IMR-90 (cell line): ENCODE data around the gene PAMR1. TPM values are rescaled to one million over a fixed set of nuclear protein-coding genes. Genes with fewer than 3 reads are reported as not detected.

ENCODE experiments used
- ATAC-seq: fragments of 200-7000 bp; cut with Tn5 transposase; 2 replicates; pipeline ENCODE4 v1.9.1; 2020; ENCODE audit warnings: low read depth, mild to moderate bottlenecking, moderate library complexity
- BruUV-seq: library from RNA; stranded (reverse); fragments of 400-500 nt; replicated peaks from 2 replicates; lab custom pipeline; 2021; lab: Mats Ljungman, UMichigan
- CTCF ChIA-PET: fragments of 300-600 bp; formaldehyde crosslinking; extraction: SDS; loops from one replicate; lab custom pipeline; 2021; ENCODE audit warnings: antibody characterized with exemption; lab: Yijun Ruan, JAX
- POLR2A ChIA-PET: fragments of 300-600 bp; sonication (Branson Sonifier 250); formaldehyde crosslinking; loops from one replicate; lab custom pipeline; 2022; ENCODE audit warnings: antibody characterized with exemption; ENCODE audit not compliant: unreplicated experiment; lab: Charles Lee
- DNase-seq: peaks from one replicate; pipeline ENCODE4 v3.0.0; 2013
- H2AFZ ChIP-seq: replicated peaks from 2 replicates; pipeline ENCODE3; 2013; ENCODE audit warnings: low read length, mild to moderate bottlenecking; ENCODE audit not compliant: poor library complexity
- H2AK5ac ChIP-seq: 2 replicates; pipeline ENCODE4 v1.6.1; 2013; ENCODE audit warnings: low read depth, low read length, inconsistent platforms
- H2AK9ac ChIP-seq: replicated peaks from 2 replicates; pipeline ENCODE3; 2013; ENCODE audit warnings: mild to moderate bottlenecking, low read depth, low read length, moderate library complexity; ENCODE audit not compliant: poor library complexity
- H2BK120ac ChIP-seq: 2 replicates; pipeline ENCODE4 v1.6.1; 2013; ENCODE audit warnings: low read depth, low read length, inconsistent platforms
- H2BK15ac ChIP-seq: 3 replicates; pipeline ENCODE4 v1.6.1; 2013; ENCODE audit warnings: low read depth, low read length, inconsistent platforms
- H2BK20ac ChIP-seq: 2 replicates; pipeline ENCODE4 v1.6.1; 2013; ENCODE audit warnings: low read depth, mild to moderate bottlenecking, inconsistent platforms, low read length, moderate library complexity
- H2BK5ac ChIP-seq: 2 replicates; pipeline ENCODE4 v1.6.1; 2013; ENCODE audit warnings: mild to moderate bottlenecking, low read depth, low read length, inconsistent platforms; ENCODE audit not compliant: poor library complexity, severe bottlenecking
- H3K14ac ChIP-seq: replicated peaks from 2 replicates; pipeline ENCODE4 v1.6.1; 2013; ENCODE audit warnings: low read depth, low read length, inconsistent platforms
- H3K18ac ChIP-seq: 2 replicates; pipeline ENCODE4 v1.6.1; 2013; ENCODE audit warnings: low read depth, low read length, control low read depth
- H3K23ac ChIP-seq: 2 replicates; pipeline ENCODE4 v1.6.1; 2013; ENCODE audit warnings: low read depth, low read length, inconsistent platforms
- H3K27ac ChIP-seq: 2 replicates; pipeline ENCODE4 v1.5.1; 2013; ENCODE audit warnings: mild to moderate bottlenecking, control low read depth, low read length; ENCODE audit not compliant: insufficient read depth
- H3K27me3 ChIP-seq: 2 replicates; pipeline ENCODE4 v1.6.1; 2013; ENCODE audit warnings: low read length; ENCODE audit not compliant: control insufficient read depth, insufficient read depth
- H3K36me3 ChIP-seq: 2 replicates; pipeline ENCODE4 v1.6.1; 2013; ENCODE audit warnings: low read length, mixed read lengths; ENCODE audit not compliant: control insufficient read depth, insufficient read depth
- H3K4ac ChIP-seq: 2 replicates; pipeline ENCODE4 v1.6.1; 2013; ENCODE audit warnings: low read depth, low read length, inconsistent platforms
- H3K4me1 ChIP-seq: 2 replicates; pipeline ENCODE4 v1.6.1; 2013; ENCODE audit warnings: low read length, mixed read lengths; ENCODE audit not compliant: control insufficient read depth, insufficient read depth
- H3K4me2 ChIP-seq: 2 replicates; pipeline ENCODE4 v1.6.1; 2013; ENCODE audit warnings: low read depth, mild to moderate bottlenecking, control low read depth, low read length, moderate library complexity
- H3K4me3 ChIP-seq: 2 replicates; pipeline ENCODE4 v1.5.1; 2013; ENCODE audit warnings: low read depth, mild to moderate bottlenecking, control low read depth, low read length, moderate library complexity; ENCODE audit not compliant: insufficient read depth
- H3K56ac ChIP-seq: 2 replicates; pipeline ENCODE4 v1.6.1; 2013; ENCODE audit warnings: low read length, inconsistent platforms; ENCODE audit not compliant: insufficient read depth; ENCODE audit errors: extremely low read depth
- H3K79me1 ChIP-seq, 2 experiments: 2 replicates each; pipeline ENCODE4 v1.6.1; 2013; ENCODE audit warnings: low read length in 2 of 2, inconsistent platforms in 1 of 2, low read depth in 1 of 2
- H3K9ac ChIP-seq: 2 replicates; pipeline ENCODE4 v1.6.1; 2013; ENCODE audit warnings: low read depth, low read length, control low read depth
- H3K9me1 ChIP-seq: 2 replicates; pipeline ENCODE4 v1.6.1; 2013; ENCODE audit warnings: low read length, inconsistent platforms; ENCODE audit not compliant: insufficient read depth
- H3K9me3 ChIP-seq: 2 replicates; pipeline ENCODE4 v1.6.1; 2013; ENCODE audit warnings: low read length; ENCODE audit not compliant: control insufficient read depth, insufficient read depth
- H4K20me1 ChIP-seq: 2 replicates; pipeline ENCODE4 v1.6.1; 2013; ENCODE audit warnings: low read length, inconsistent platforms; ENCODE audit not compliant: insufficient read depth
- H4K5ac ChIP-seq: 2 replicates; pipeline ENCODE4 v1.6.1; 2013; ENCODE audit warnings: mild to moderate bottlenecking, low read depth, low read length, control low read depth
- H4K8ac ChIP-seq, 2 experiments: 2 replicates each; pipeline ENCODE4 v1.6.1; 2013; ENCODE audit warnings: low read depth in 2 of 2, low read length in 2 of 2, control low read depth in 1 of 2, inconsistent platforms in 1 of 2
- H4K91ac ChIP-seq: 2 replicates; pipeline ENCODE4 v1.6.1; 2013; ENCODE audit warnings: low read depth, low read length, inconsistent platforms; ENCODE audit not compliant: insufficient read depth
- BHLHE40 ChIP-seq: fragments of 150-350 bp; IDR thresholded peaks from 2 replicates; pipeline ENCODE4 v1.6.1; 2016; ENCODE audit warnings: mild to moderate bottlenecking, low read depth, low read length
- CHD1 ChIP-seq: IDR thresholded peaks from 2 replicates; pipeline ENCODE4 v1.6.1; 2012; ENCODE audit warnings: low read depth, low read length, improper control_type of control experiment
- FOS ChIP-seq: fragments of 150-350 bp; IDR thresholded peaks from 2 replicates; pipeline ENCODE4 v1.6.1; 2016; ENCODE audit warnings: low read depth, low read length
- MAZ ChIP-seq: IDR thresholded peaks from 2 replicates; pipeline ENCODE4 v1.6.1; 2012; ENCODE audit warnings: low read depth, mild to moderate bottlenecking, low read length, improper control_type of control experiment, moderate library complexity, borderline replicate concordance
- MXI1 ChIP-seq: IDR thresholded peaks from 2 replicates; pipeline ENCODE4 v1.6.1; 2012; ENCODE audit warnings: low read depth, mild to moderate bottlenecking, low read length, moderate library complexity, borderline replicate concordance
- NFE2L2 ChIP-seq: fragments of 150-350 bp; IDR thresholded peaks from 2 replicates; pipeline ENCODE4 v1.6.1; 2016; ENCODE audit warnings: low read depth, mild to moderate bottlenecking, low read length
- POLR2A ChIP-seq: IDR thresholded peaks from 2 replicates; pipeline ENCODE4 v1.6.1; 2012; ENCODE audit warnings: mild to moderate bottlenecking, low read depth, low read length
- RAD21 ChIP-seq: IDR thresholded peaks from 2 replicates; pipeline ENCODE4 v1.6.1; 2012; ENCODE audit warnings: low read length, improper control_type of control experiment
- RCOR1 ChIP-seq: IDR thresholded peaks from 2 replicates; pipeline ENCODE4 v1.6.1; 2012; ENCODE audit warnings: mild to moderate bottlenecking, low read length, improper control_type of control experiment; ENCODE audit not compliant: insufficient replicate concordance
- RFX5 ChIP-seq: IDR thresholded peaks from 2 replicates; pipeline ENCODE4 v1.8.0; 2012; ENCODE audit warnings: low read depth, mild to moderate bottlenecking, low read length, moderate library complexity
- WGBS, 2 experiments: methylation state at CpG; one replicate each; pipeline versions ENCODE4 v1.1.5 to v1.1.7; 2013; ENCODE audit warnings: missing lambda C conversion rate in 2 of 2; ENCODE audit not compliant: insufficient read length in 1 of 2; ENCODE audit errors: extremely low coverage in 2 of 2; 5-methylcytosine and 5-hydroxymethylcytosine counted together
- dilution Hi-C: fragments of 300-500 bp; cut with HindIII; formaldehyde crosslinking; loops from one replicate; pipeline ENCODE4 v1.14.3; 2018; ENCODE audit warnings: low sequenced_read_pairs; ENCODE audit not compliant: unreplicated experiment
- in situ Hi-C: fragments of 300-500 bp; cut with MboI; formaldehyde crosslinking; loops from 3 replicates; pipeline ENCODE4 v1.14.3; 2019; ENCODE audit warnings: low sequenced_read_pairs, inconsistent platforms, mixed read lengths
- intact Hi-C: fragments of 100-400 bp; cut with micrococcal nuclease; formaldehyde crosslinking; loops from 2 replicates; pipeline ENCODE4 v1.10.0; 2022
- polyA plus RNA-seq, 3 experiments: library from polyadenylated mRNA; depleted of rRNA; stranded (reverse); fragments of >200 nt; gene quantifications; 2 replicates each; pipeline ENCODE4 v1.2.3, GENCODE V29; 2012; ENCODE audit warnings: low replicate concordance in 1 of 3
- total RNA-seq: library from RNA; depleted of rRNA; stranded (reverse); fragments of >200 nt; gene quantifications from 2 replicates; pipeline ENCODE4 v1.2.3, GENCODE V29; 2012
- TF ChIP-seq, protein P1 (sequence below): fragments of 150-350 bp; IDR thresholded peaks from 2 replicates; pipeline ENCODE4 v1.6.1; 2016; ENCODE audit warnings: low read depth, mild to moderate bottlenecking, low read length, moderate library complexity, borderline replicate concordance
- TF ChIP-seq, protein P2 (sequence below): conservative IDR thresholded peaks from 2 replicates; pipeline ENCODE4 v1.5.1; 2012; ENCODE audit warnings: mild to moderate bottlenecking, low read depth, low read length, improper control_type of control experiment
- TF ChIP-seq, protein P3 (sequence below): fragments of 150-350 bp; IDR thresholded peaks from 2 replicates; pipeline ENCODE4 v1.6.1; 2017; ENCODE audit warnings: mild to moderate bottlenecking, antibody characterized with exemption, low read length, low read depth

PAMR1 gene
- total and polyA plus RNA-seq, 2 of the 4 experiments (the other 2 are of a cell fraction): 70.7 to 80.7 TPM

DNA sequence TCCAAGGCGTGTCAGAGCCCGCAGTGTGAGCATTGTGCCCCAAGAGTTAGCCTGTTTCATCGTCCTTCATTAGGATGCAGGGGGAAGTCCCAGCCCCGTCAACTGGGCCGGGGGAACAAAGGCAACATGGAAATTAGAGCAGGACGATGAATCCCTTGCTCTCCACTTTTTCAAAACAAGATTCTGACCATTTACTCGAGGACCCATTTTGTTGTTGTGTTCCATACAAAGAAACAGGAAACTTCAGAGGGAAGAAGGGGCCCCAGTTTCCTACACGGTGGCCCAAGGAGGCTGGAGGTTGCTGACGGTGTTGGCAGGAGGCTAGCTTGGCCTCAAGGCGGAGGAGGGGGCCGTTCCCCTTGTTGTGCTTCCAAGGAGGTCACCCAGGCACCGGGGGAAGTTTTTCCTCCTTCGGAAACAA is 62.1 kb downstream of the PAMR1 start:
- no TSS peak for BruUV-seq
- Histone ChIP-seq H3K14ac (no peak overlapping the region), H3K23ac (no peak overlapping the region), H2AK9ac (no peak overlapping the region), H3K4me1 (no peaks in the 10 kb centered on the region), H3K27me3 (no peaks in the 10 kb centered on the region), H3K4ac (no peak overlapping the region), H3K27ac (no peak overlapping the region), H3K9me1 (no peaks in the 10 kb centered on the region), H3K79me1 (no peaks in the 10 kb centered on the region), H2BK20ac (no peak overlapping the region), H2AK5ac (no peak overlapping the region), H3K9ac (no peak overlapping the region), H4K91ac (no peak overlapping the region), H3K4me2 (no peak overlapping the region), H4K5ac (no peak overlapping the region), H3K36me3 (peaks cover 30% of the 10 kb centered on the region), H2BK15ac (no peak overlapping the region), H2BK120ac (no peak overlapping the region), H3K56ac (no peak overlapping the region), H3K18ac (no peak overlapping the region), H3K4me3 (no peak overlapping the region), H4K8ac (no peak overlapping the region), H3K9me3 (no peaks in the 10 kb centered on the region), H4K20me1 (no peaks in the 10 kb centered on the region), H2BK5ac (no peak overlapping the region), H2AFZ (no peak overlapping the region)
- in situ Hi-C loops (no loop called here), dilution Hi-C loops (no loop called here), intact Hi-C loops (no loop called here)
- TF ChIP-seq POLR2A (no peak), MAZ (no peak), BHLHE40 (no peak), RCOR1 (no peak), FOS (no peak), RFX5 (no peak), NFE2L2 (no peak), RAD21 (no peak), MXI1 (no peak), CHD1 (no peak)
- TF ChIP-seq, protein P1, sequence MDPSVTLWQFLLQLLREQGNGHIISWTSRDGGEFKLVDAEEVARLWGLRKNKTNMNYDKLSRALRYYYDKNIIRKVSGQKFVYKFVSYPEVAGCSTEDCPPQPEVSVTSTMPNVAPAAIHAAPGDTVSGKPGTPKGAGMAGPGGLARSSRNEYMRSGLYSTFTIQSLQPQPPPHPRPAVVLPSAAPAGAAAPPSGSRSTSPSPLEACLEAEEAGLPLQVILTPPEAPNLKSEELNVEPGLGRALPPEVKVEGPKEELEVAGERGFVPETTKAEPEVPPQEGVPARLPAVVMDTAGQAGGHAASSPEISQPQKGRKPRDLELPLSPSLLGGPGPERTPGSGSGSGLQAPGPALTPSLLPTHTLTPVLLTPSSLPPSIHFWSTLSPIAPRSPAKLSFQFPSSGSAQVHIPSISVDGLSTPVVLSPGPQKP: no peak
- TF ChIP-seq, protein P2, sequence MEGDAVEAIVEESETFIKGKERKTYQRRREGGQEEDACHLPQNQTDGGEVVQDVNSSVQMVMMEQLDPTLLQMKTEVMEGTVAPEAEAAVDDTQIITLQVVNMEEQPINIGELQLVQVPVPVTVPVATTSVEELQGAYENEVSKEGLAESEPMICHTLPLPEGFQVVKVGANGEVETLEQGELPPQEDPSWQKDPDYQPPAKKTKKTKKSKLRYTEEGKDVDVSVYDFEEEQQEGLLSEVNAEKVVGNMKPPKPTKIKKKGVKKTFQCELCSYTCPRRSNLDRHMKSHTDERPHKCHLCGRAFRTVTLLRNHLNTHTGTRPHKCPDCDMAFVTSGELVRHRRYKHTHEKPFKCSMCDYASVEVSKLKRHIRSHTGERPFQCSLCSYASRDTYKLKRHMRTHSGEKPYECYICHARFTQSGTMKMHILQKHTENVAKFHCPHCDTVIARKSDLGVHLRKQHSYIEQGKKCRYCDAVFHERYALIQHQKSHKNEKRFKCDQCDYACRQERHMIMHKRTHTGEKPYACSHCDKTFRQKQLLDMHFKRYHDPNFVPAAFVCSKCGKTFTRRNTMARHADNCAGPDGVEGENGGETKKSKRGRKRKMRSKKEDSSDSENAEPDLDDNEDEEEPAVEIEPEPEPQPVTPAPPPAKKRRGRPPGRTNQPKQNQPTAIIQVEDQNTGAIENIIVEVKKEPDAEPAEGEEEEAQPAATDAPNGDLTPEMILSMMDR: no peak
- TF ChIP-seq, protein P3, sequence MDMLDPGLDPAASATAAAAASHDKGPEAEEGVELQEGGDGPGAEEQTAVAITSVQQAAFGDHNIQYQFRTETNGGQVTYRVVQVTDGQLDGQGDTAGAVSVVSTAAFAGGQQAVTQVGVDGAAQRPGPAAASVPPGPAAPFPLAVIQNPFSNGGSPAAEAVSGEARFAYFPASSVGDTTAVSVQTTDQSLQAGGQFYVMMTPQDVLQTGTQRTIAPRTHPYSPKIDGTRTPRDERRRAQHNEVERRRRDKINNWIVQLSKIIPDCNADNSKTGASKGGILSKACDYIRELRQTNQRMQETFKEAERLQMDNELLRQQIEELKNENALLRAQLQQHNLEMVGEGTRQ: no peak
- ChIA-PET POLR2A (no interaction called here), CTCF (no interaction called here)
- WGBS, 2 experiments: 87% methylated on average over 7 of the region's 13 CpGs; no CpG with 5 or more reads in 1 of the 2 experiments
- ATAC-seq (no peak), DNase-seq (no peak)
